Dedifferentiated amniotic fluid mesenchymal stem cell (primary cell): Measurements from ENCODE around the gene DHX35.

Experiments used
- DNase-seq: peaks from one replicate; pipeline ENCODE4 v3.0.0-alpha.2; 2016; ENCODE audit errors: extremely low spot score

DHX35 gene

GRCh38 chr20:39021748-39022147 lies 59.6 kb downstream of the DHX35 start:
- no peak for DNase-seq

GRCh38 chr20:39025883-39026282 lies 63.7 kb downstream of the DHX35 start:
- no peak for DNase-seq

- DNase-seq, result no peak
Observed at GRCh38 chr20:39029364-39029763, 67.2 kb downstream of the DHX35 start.

GRCh38 chr20:39032997-39033396 lies 70.9 kb downstream of the DHX35 start:
- no peak for DNase-seq

GRCh38 chr20:39036011-39036410 lies 73.9 kb downstream of the DHX35 start:
- peak; percentile 43 for DNase-seq

- no peak for DNase-seq
Observed at GRCh38 chr20:39036851-39037250, 74.7 kb downstream of the DHX35 start.

GRCh38 chr20:39038047-39038446 lies 75.9 kb downstream of the DHX35 start:
- no peak for DNase-seq

- no peak for DNase-seq
Observed at GRCh38 chr20:39038495-39038894, 76.4 kb downstream of the DHX35 start.

GRCh38 chr20:39039261-39039660 lies 77.1 kb downstream of the DHX35 start:
- no peak for DNase-seq

GRCh38 chr20:39040116-39040515 lies 78.0 kb downstream of the DHX35 start:
- no peak for DNase-seq

GRCh38 chr20:39041067-39041466 lies 78.9 kb downstream of the DHX35 start:
- DNase-seq, result no peak

- no peak for DNase-seq
Observed at GRCh38 chr20:39042279-39043150, 80.4 kb downstream of the DHX35 start.

- no peak for DNase-seq
Observed at GRCh38 chr20:39044501-39044900, 82.4 kb downstream of the DHX35 start.

GRCh38 chr20:39045676-39046075 lies 83.5 kb downstream of the DHX35 start:
- DNase-seq, result no peak

- DNase-seq, result no peak
Observed at GRCh38 chr20:39047417-39047985, 85.4 kb downstream of the DHX35 start.

- peak; percentile 57 for DNase-seq
Observed at GRCh38 chr20:39048000-39048696, 86.0 kb downstream of the DHX35 start.

- DNase-seq, result no peak
Observed at GRCh38 chr20:39049148-39049547, 87.0 kb downstream of the DHX35 start.

- DNase-seq, result peak; percentile 51
Observed at GRCh38 chr20:39049684-39050554, 87.8 kb downstream of the DHX35 start.

GRCh38 chr20:39050555-39050902 lies 88.4 kb downstream of the DHX35 start:
- no peak for DNase-seq

GRCh38 chr20:39052676-39053075 lies 90.5 kb downstream of the DHX35 start:
- DNase-seq, result no peak

- DNase-seq, result no peak
Observed at GRCh38 chr20:39057143-39057542, 95.0 kb downstream of the DHX35 start.

- DNase-seq, result no peak
Observed at GRCh38 chr20:39057911-39058310, 95.8 kb downstream of the DHX35 start.
